HepG2 (cell line): ENCODE results near the gene PDE4D. TPM values are rescaled to one million over a fixed set of nuclear protein-coding genes. Genes with fewer than 3 reads are reported as not detected.

Source experiments
- ATAC-seq: fragments of 200-7000 bp; cut with Tn5 transposase; 3 replicates; pipeline ENCODE4 v1.9.1; 2020; ENCODE audit warnings: mild to moderate bottlenecking, moderate library complexity
- BruUV-seq: library from RNA; stranded (reverse); fragments of 400-500 nt; replicated peaks from 2 replicates; lab custom pipeline; 2021; lab: Mats Ljungman, UMichigan
- CTCF ChIA-PET: fragments of 300-600 bp; formaldehyde crosslinking; extraction: SDS; loops from one replicate; lab custom pipeline; 2021; ENCODE audit warnings: low total read pairs, inconsistent platforms, low intra/inter-chr PET ratio; lab: Yijun Ruan, JAX
- POLR2A ChIA-PET: fragments of 350-600 bp; sonication (Branson Sonifier 250); formaldehyde crosslinking; loops from one replicate; lab custom pipeline; 2020; ENCODE audit warnings: antibody characterized with exemption, inconsistent platforms; lab: Yijun Ruan, JAX
- DNase-seq: peaks from one replicate; pipeline ENCODE4 v3.0.0-alpha.2; 2015; ENCODE audit warnings: low spot score
- FAIRE-seq: peaks from 3 replicates; lab custom pipeline; 2011; peaks lifted over from hg19 to GRCh38; lab: Jason Lieb, UNC
- H2AFZ ChIP-seq: one replicate; pipeline ENCODE4 v1.6.1; 2011; ENCODE audit warnings: low read length, inconsistent platforms
- H3K27ac ChIP-seq: fragments of 300-600 bp; 3 replicates; pipeline ENCODE4 v1.8.0; 2011; ENCODE audit warnings: mixed run types, mild to moderate bottlenecking, mixed read lengths, low read length, inconsistent platforms; ENCODE audit not compliant: insufficient read depth; ENCODE audit errors: extremely low read length
- H3K27me3 ChIP-seq, 2 experiments: fragments of 200-600 bp in 1 of 2; 2 replicates in 1 of 2; 3 replicates in 1 of 2; pipeline versions ENCODE4 v1.6.0 to v1.8.0; 2011; ENCODE audit warnings: low read length in 2 of 2, mild to moderate bottlenecking in 2 of 2, moderate library complexity in 2 of 2, inconsistent platforms in 1 of 2; ENCODE audit not compliant: insufficient read depth in 2 of 2, control insufficient read depth in 1 of 2
- H3K36me3 ChIP-seq, 2 experiments: fragments of 200-600 bp in 1 of 2; replicated peaks in 1 of 2; 2 replicates in 1 of 2; 3 replicates in 1 of 2; pipeline versions ENCODE4 v1.5.1 to v1.8.0; 2011; ENCODE audit warnings: low read length in 2 of 2, inconsistent platforms in 1 of 2; ENCODE audit not compliant: insufficient read depth in 2 of 2, control insufficient read depth in 1 of 2
- H3K4me1 ChIP-seq: 2 replicates; pipeline ENCODE4 v1.5.1; 2012; ENCODE audit warnings: low read length, inconsistent platforms; ENCODE audit not compliant: insufficient read depth
- H3K4me2 ChIP-seq: 2 replicates; pipeline ENCODE4 v1.6.0; 2011; ENCODE audit warnings: low read depth, low read length, inconsistent platforms
- H3K4me3 ChIP-seq, 3 experiments: fragments of 200-600 bp in 1 of 3; sonication (generic), shearing (Covaris generic) in 1 of 3; replicated peaks in 1 of 3; 2 replicates each; pipeline ENCODE4 v1.5.1; 2011 to 2016; ENCODE audit warnings: low read length in 3 of 3, inconsistent platforms in 2 of 3, low read depth in 2 of 3, mild to moderate bottlenecking in 2 of 3, control low read depth in 1 of 3, mixed read lengths in 1 of 3; ENCODE audit not compliant: insufficient read depth in 1 of 3
- H3K79me2 ChIP-seq: one replicate; pipeline ENCODE4 v1.6.1; 2011; ENCODE audit warnings: low read length, inconsistent platforms; ENCODE audit not compliant: insufficient read depth
- H3K9ac ChIP-seq: 2 replicates; pipeline ENCODE4 v1.6.0; 2011; ENCODE audit warnings: mild to moderate bottlenecking, low read depth, low read length, inconsistent platforms; ENCODE audit not compliant: insufficient read depth
- H3K9me3 ChIP-seq: 2 replicates; pipeline ENCODE4 v1.5.1; 2012; ENCODE audit warnings: mild to moderate bottlenecking, low read length
- H4K20me1 ChIP-seq: 2 replicates; pipeline ENCODE4 v1.6.0; 2011; ENCODE audit warnings: inconsistent platforms, mild to moderate bottlenecking, low read length, moderate library complexity; ENCODE audit not compliant: insufficient read depth
- CBX5 ChIP-seq: sonication (generic); formaldehyde crosslinking; IDR thresholded peaks from 2 replicates; pipeline ENCODE4 v1.4.0; 2020; ENCODE audit warnings: missing genetic modification reagents, borderline replicate concordance
- NFE2 ChIP-seq: sonication (generic); formaldehyde crosslinking; IDR thresholded peaks from 2 replicates; pipeline ENCODE4 v1.4.0; 2020; ENCODE audit warnings: missing genetic modification reagents
- PAF1 ChIP-seq: IDR thresholded peaks from 2 replicates; pipeline ENCODE4 v1.6.1; 2016; ENCODE audit warnings: missing genetic modification reagents, missing compliant biosample characterization
- REXO4 ChIP-seq: sonication (generic); formaldehyde crosslinking; IDR thresholded peaks from 2 replicates; pipeline ENCODE4 v1.8.0; 2022; ENCODE audit warnings: missing genetic modification reagents, mild to moderate bottlenecking, borderline replicate concordance
- ZNF251 ChIP-seq: sonication (generic); formaldehyde crosslinking; IDR thresholded peaks from 2 replicates; pipeline ENCODE4 v1.9.0; 2021; ENCODE audit warnings: mild to moderate bottlenecking, missing genetic modification reagents
- ZNF264 ChIP-seq: sonication (generic); formaldehyde crosslinking; IDR thresholded peaks from 2 replicates; pipeline ENCODE4 v1.4.0; 2020; ENCODE audit warnings: missing genetic modification reagents
- ZNF446 ChIP-seq: sonication (generic); formaldehyde crosslinking; IDR thresholded peaks from 2 replicates; pipeline ENCODE4 v1.5.0; 2020; ENCODE audit warnings: mild to moderate bottlenecking, missing genetic modification reagents
- ZNF484 ChIP-seq: sonication (generic); formaldehyde crosslinking; IDR thresholded peaks from 2 replicates; pipeline ENCODE4 v1.5.1; 2020; ENCODE audit warnings: mild to moderate bottlenecking, low read depth, missing genetic modification reagents, borderline replicate concordance
- ZNF557 ChIP-seq: sonication (generic); formaldehyde crosslinking; IDR thresholded peaks from 2 replicates; pipeline ENCODE4 v1.4.0; 2020; ENCODE audit warnings: missing genetic modification reagents
- ZNF709 ChIP-seq: sonication (generic); formaldehyde crosslinking; IDR thresholded peaks from 2 replicates; pipeline ENCODE4 v1.5.0; 2020; ENCODE audit warnings: mild to moderate bottlenecking, missing genetic modification reagents
- WGBS: methylation state at CpG from one replicate; pipeline ENCODE4 v1.1.6; 2017; ENCODE audit warnings: low lambda C conversion rate; 5-methylcytosine and 5-hydroxymethylcytosine counted together
- in situ Hi-C: cut with HindIII; loops from 2 replicates; pipeline ENCODE4 v1.10.0; 2017; ENCODE audit warnings: low pct_unique_long_range_greater_than_20kb; ENCODE audit not compliant: extremely low pct_ligation_motif_present
- intact Hi-C: fragments of 100-400 bp; cut with micrococcal nuclease; formaldehyde crosslinking; loops from one replicate; pipeline ENCODE4 v1.10.0; 2022; ENCODE audit not compliant: unreplicated experiment
- polyA plus RNA-seq, 8 experiments: library from polyadenylated mRNA; depleted of rRNA in 3 of 8; stranded (reverse) in 7 of 8; unstranded in 1 of 8; fragments of >200 nt; fragmentation: Illumina TruSeq in 4 of 8; extraction: Trizol in 4 of 8; gene quantifications; 2 replicates each; pipeline versions ENCODE4 v1.2.1 to v1.2.3, GENCODE V29; 2011 to 2016; ENCODE audit warnings: low read depth in 4 of 8, missing spikeins in 1 of 8, mixed read lengths in 1 of 8; ENCODE audit not compliant: insufficient read depth in 1 of 8
- total RNA-seq, 5 experiments: library from RNA; depleted of rRNA; stranded (reverse); fragments of >200 nt; fragmentation: Illumina TruSeq; extraction: Trizol; gene quantifications; 2 replicates each; pipeline ENCODE4 v1.2.3, GENCODE V29; 2016; ENCODE audit warnings: low read depth in 1 of 5
- TF ChIP-seq, protein P1 (sequence below): sonication (generic); formaldehyde crosslinking; IDR thresholded peaks from 2 replicates; pipeline ENCODE4 v1.5.0; 2020; ENCODE audit warnings: missing genetic modification reagents
- TF ChIP-seq, protein P2 (sequence below): sonication (generic); formaldehyde crosslinking; IDR thresholded peaks from 2 replicates; pipeline ENCODE4 v1.8.0; 2022; ENCODE audit warnings: mild to moderate bottlenecking, missing genetic modification reagents, moderate library complexity
- TF ChIP-seq, protein P3 (sequence below): sonication (generic); formaldehyde crosslinking; IDR thresholded peaks from 2 replicates; pipeline ENCODE4 v1.5.1; 2020; ENCODE audit warnings: mild to moderate bottlenecking, missing genetic modification reagents, borderline replicate concordance

Gene PDE4D
- total and polyA plus RNA-seq, 2 of the 13 experiments (the other 11 are each of a cell fraction or from before 2014, with no cell fraction given), result 7.0 to 12.2 TPM

DNA sequence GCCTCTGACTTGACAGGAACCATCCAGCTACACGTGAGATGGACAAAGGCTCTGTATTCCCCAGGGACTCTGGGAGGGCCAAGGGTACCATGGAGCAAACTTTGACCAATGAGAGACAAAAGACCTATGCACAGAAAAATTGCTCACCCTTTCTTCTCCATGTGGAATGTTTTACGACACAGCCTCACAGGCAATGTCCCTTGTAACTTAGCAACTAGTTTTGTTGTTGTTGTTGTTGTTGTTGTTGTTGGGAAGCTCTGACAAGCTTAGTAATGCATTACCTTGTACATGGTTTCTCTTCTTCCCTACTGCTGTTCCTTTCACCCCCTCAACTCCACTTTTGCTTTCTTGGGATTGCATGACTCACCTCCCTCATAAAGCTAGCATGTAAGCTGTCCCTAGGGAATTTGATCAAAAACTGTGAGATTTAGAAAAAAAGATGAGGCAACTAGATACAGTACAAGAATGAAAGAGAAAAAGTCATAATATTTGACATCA is 759.7 kb downstream of the PDE4D start:
- ATAC-seq (no peak), FAIRE-seq (no peak), DNase-seq (no peak)
- Histone ChIP-seq H3K4me2 (no peak overlapping the region), H3K27ac (no peak overlapping the region), H3K79me2 (no peaks in the 10 kb centered on the region), H3K36me3 (no peaks in the 10 kb centered on the region), H3K9me3 (no peaks in the 10 kb centered on the region), H3K27me3 (no peaks in the 10 kb centered on the region), H3K4me1 (no peaks in the 10 kb centered on the region), H4K20me1 (no peaks in the 10 kb centered on the region), H3K4me3 (no peak overlapping the region), H2AFZ (no peak overlapping the region), H3K9ac (no peak overlapping the region)
- TF ChIP-seq REXO4 (CRISPR knock-in tag) (no peak), PAF1 (no peak), NFE2 (CRISPR knock-in tag) (no peak), ZNF251 (CRISPR knock-in tag) (no peak)
- TF ChIP-seq, protein P1, sequence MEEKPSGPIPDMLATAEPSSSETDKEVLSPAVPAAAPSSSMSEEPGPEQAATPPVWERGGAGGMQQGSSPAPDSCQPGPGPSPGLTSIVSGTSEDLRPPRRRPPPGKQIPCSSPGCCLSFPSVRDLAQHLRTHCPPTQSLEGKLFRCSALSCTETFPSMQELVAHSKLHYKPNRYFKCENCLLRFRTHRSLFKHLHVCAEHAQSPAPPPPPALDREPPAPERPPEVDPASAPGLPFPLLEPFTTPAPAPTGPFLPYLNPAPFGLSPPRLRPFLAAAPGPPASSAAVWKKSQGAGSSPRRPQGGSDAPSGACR (CRISPR knock-in tag), result no peak
- CTCF ChIA-PET, result no interaction called here
- 69% methylated on average over 1 of the region's 2 CpGs for WGBS
- intact Hi-C loops (no loop called here), in situ Hi-C loops (no loop called here)
- POLR2A ChIA-PET, result no interaction called here
- no TSS peak for BruUV-seq

DNA sequence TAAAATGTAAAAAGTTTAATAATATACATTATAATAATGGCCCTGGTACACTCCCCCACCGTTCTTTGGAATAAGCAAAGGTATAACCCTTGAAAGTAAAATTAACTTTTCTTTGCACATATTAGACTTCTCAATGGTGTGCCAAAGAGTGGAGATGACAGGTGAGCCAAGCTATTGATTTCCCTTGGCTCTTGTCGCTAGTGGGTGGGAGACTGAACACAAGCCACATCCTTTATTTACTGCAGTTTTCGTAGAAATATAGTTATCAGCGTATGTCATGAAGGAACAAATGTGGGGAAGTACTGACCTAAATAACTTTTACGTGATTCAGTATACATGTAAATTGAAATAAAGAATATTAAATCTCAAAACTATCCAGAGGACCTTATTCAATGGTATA is 761.4 kb downstream of the PDE4D start:
- H3K4me1 ChIP-seq, result 0 out of 2 replicates have a peak, but pooled peaks cover 2% of the 10 kb centered on the region
- in situ Hi-C loops, result no loop called here
- FAIRE-seq, result no peak
- TF ChIP-seq ZNF484 (CRISPR knock-in tag) (no peak), ZNF557 (CRISPR knock-in tag) (no peak), CBX5 (no peak), ZNF264 (CRISPR knock-in tag) (no peak), ZNF446 (CRISPR knock-in tag) (no peak), ZNF709 (CRISPR knock-in tag) (no peak)
- TF ChIP-seq, protein P2, sequence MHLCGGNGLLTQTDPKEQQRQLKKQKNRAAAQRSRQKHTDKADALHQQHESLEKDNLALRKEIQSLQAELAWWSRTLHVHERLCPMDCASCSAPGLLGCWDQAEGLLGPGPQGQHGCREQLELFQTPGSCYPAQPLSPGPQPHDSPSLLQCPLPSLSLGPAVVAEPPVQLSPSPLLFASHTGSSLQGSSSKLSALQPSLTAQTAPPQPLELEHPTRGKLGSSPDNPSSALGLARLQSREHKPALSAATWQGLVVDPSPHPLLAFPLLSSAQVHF, result no peak
- TF ChIP-seq, protein P3, sequence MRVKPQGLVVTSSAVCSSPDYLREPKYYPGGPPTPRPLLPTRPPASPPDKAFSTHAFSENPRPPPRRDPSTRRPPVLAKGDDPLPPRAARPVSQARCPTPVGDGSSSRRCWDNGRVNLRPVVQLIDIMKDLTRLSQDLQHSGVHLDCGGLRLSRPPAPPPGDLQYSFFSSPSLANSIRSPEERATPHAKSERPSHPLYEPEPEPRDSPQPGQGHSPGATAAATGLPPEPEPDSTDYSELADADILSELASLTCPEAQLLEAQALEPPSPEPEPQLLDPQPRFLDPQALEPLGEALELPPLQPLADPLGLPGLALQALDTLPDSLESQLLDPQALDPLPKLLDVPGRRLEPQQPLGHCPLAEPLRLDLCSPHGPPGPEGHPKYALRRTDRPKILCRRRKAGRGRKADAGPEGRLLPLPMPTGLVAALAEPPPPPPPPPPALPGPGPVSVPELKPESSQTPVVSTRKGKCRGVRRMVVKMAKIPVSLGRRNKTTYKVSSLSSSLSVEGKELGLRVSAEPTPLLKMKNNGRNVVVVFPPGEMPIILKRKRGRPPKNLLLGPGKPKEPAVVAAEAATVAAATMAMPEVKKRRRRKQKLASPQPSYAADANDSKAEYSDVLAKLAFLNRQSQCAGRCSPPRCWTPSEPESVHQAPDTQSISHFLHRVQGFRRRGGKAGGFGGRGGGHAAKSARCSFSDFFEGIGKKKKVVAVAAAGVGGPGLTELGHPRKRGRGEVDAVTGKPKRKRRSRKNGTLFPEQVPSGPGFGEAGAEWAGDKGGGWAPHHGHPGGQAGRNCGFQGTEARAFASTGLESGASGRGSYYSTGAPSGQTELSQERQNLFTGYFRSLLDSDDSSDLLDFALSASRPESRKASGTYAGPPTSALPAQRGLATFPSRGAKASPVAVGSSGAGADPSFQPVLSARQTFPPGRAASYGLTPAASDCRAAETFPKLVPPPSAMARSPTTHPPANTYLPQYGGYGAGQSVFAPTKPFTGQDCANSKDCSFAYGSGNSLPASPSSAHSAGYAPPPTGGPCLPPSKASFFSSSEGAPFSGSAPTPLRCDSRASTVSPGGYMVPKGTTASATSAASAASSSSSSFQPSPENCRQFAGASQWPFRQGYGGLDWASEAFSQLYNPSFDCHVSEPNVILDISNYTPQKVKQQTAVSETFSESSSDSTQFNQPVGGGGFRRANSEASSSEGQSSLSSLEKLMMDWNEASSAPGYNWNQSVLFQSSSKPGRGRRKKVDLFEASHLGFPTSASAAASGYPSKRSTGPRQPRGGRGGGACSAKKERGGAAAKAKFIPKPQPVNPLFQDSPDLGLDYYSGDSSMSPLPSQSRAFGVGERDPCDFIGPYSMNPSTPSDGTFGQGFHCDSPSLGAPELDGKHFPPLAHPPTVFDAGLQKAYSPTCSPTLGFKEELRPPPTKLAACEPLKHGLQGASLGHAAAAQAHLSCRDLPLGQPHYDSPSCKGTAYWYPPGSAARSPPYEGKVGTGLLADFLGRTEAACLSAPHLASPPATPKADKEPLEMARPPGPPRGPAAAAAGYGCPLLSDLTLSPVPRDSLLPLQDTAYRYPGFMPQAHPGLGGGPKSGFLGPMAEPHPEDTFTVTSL (CRISPR knock-in tag), result no peak

More for the DNA sequence above, 761.4 kb downstream of the PDE4D start:
- ChIA-PET POLR2A (no interaction called here), CTCF (no interaction called here)
- no peaks in the 10 kb centered on the region for H3K79me2 ChIP-seq
- no peak overlapping the region for H3K9ac ChIP-seq
- H3K36me3 ChIP-seq, result no peaks in the 10 kb centered on the region
- 52% methylated on average over 5 of the region's 5 CpGs for WGBS
- intact Hi-C loops, result no loop called here
- H3K27me3 ChIP-seq, result no peaks in the 10 kb centered on the region
- H4K20me1 ChIP-seq, result no peaks in the 10 kb centered on the region
- DNase-seq (no peak), ATAC-seq (no peak)
- H3K9me3 ChIP-seq, result no peaks in the 10 kb centered on the region
- no peak overlapping the region for H3K4me3 ChIP-seq
- no peak overlapping the region for H3K4me2 ChIP-seq
- no peak overlapping the region for H3K27ac ChIP-seq
- BruUV-seq, result no TSS peak
- no peak overlapping the region for H2AFZ ChIP-seq
